Fibroblast of skin of left quadriceps (primary cell): ENCODE results near the gene WNT9B.
A peak's percentile ranks its signal among the peaks of the same experiment; 100 is the strongest.

Source experiments
- DNase-seq, 2 experiments: peaks; one replicate each; pipeline ENCODE4 v3.0.0-alpha.2; 2013; ENCODE audit warnings: low read depth in 2 of 2

Gene WNT9B

GRCh38 chr17:46854948-46855347, 3.6 kb downstream of the WNT9B start:
- no peak for DNase-seq

- DNase-seq, result no peak
Observed at GRCh38 chr17:46857600-46857999, 6.2 kb downstream of the WNT9B start.

GRCh38 chr17:46859996-46860395, 8.6 kb downstream of the WNT9B start:
- DNase-seq, result no peak

GRCh38 chr17:46862949-46863348, 11.6 kb downstream of the WNT9B start:
- no peak for DNase-seq

- DNase-seq, result no peak
Observed at GRCh38 chr17:46863383-46864121, 12.2 kb downstream of the WNT9B start.

- peak; percentile 45 to 52 for DNase-seq
Observed at GRCh38 chr17:46865100-46865499, 13.7 kb downstream of the WNT9B start.

GRCh38 chr17:46866325-46866724, 14.9 kb downstream of the WNT9B start:
- DNase-seq, result no peak

GRCh38 chr17:46866747-46867146, 15.4 kb downstream of the WNT9B start:
- no peak for DNase-seq

- DNase-seq, result no peak
Observed at GRCh38 chr17:46868689-46869187, 17.4 kb downstream of the WNT9B start.

GRCh38 chr17:46869296-46869695, 17.9 kb downstream of the WNT9B start:
- DNase-seq, result no peak

- DNase-seq, result no peak
Observed at GRCh38 chr17:46869975-46870803, 18.8 kb downstream of the WNT9B start.

- DNase-seq, result no peak
Observed at GRCh38 chr17:46872421-46872820, 21.0 kb downstream of the WNT9B start.

GRCh38 chr17:46873941-46874645, 22.7 kb downstream of the WNT9B start:
- no peak for DNase-seq

GRCh38 chr17:46874906-46875305, 23.5 kb downstream of the WNT9B start:
- DNase-seq, result no peak

GRCh38 chr17:46875849-46876352, 24.5 kb downstream of the WNT9B start:
- DNase-seq, result no peak

GRCh38 chr17:46876353-46876887, 25.0 kb downstream of the WNT9B start:
- no peak for DNase-seq

- no peak for DNase-seq
Observed at GRCh38 chr17:46876926-46877325, 25.5 kb downstream of the WNT9B start.

GRCh38 chr17:46877466-46877865, 26.1 kb downstream of the WNT9B start:
- DNase-seq, result no peak

GRCh38 chr17:46878055-46878454, 26.7 kb downstream of the WNT9B start:
- no peak for DNase-seq

GRCh38 chr17:46879101-46879500, 27.7 kb downstream of the WNT9B start:
- no peak for DNase-seq

- DNase-seq, result no peak
Observed at GRCh38 chr17:46881015-46881414, 29.6 kb downstream of the WNT9B start.

GRCh38 chr17:46882666-46883065, 31.3 kb downstream of the WNT9B start:
- no peak for DNase-seq
